ENCODE measurements around the gene DLG3. TPM values are rescaled to one million over a fixed set of nuclear protein-coding genes. Genes with fewer than 3 reads are reported as not detected.

DLG3 gene
- polyA plus RNA-seq, 1 donor from 2014 or later, result 66.5 TPM

DNA sequence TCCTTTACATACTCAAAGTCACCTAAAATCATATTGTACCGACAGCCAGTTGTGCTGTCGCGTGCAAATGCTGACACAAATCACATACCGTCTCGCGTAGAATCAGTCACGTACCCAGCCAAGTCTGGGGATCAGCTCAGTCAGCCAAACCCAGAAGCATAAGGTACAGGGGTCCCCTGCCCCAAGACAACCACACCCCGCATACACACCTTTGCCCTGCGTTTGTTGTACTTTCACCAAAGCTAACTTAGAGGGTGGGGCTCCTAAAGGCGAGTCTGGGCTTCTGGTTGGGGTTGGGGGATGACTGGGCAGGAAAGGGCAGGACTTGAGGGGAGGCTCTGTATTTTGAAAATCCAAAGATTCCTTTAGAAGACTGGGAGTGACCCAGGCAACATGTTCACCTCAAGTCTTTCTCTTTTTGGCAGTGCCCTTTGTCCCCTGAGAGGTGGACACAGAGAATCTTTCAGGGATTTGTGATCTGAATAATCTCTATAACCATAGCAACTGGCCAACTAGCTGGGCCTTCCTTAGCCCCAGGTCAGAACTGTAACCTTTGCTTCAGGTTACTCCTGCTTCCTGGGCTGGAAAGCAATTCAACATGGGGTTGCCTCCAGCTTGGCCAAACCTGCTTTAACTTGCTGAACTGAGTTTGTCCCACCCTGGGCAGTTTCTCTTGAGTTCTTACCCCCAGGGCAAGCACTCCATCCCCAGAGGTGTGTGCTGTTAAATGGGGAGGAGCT lies 20.5 kb upstream of the DLG3 start:
- TF ChIP-seq EP300 (conservative IDR thresholded peaks at IDR 0.05; ENCODE audit: poor library complexity, severe bottlenecking) (no peak), CTCF (IDR thresholded peaks at IDR 0.05; ENCODE audit: poor library complexity, severe bottlenecking) (no peak), POLR2AphosphoS5 (IDR thresholded peaks at IDR 0.05) (no peak), MXI1 (conservative IDR thresholded peaks at IDR 0.05; ENCODE audit: poor library complexity, severe bottlenecking) (no peak), EZH2 (IDR thresholded peaks at IDR 0.05; ENCODE audit: borderline replicate concordance, insufficient read depth, low read length, poor library complexity, severe bottlenecking) (no peak), TAF1 (IDR thresholded peaks at IDR 0.05; ENCODE audit: low read depth) (no peak), SMC3 (conservative IDR thresholded peaks at IDR 0.05; ENCODE audit: poor library complexity) (no peak), RAD21 (conservative IDR thresholded peaks at IDR 0.05) (no peak)
- TF ChIP-seq, protein P1, sequence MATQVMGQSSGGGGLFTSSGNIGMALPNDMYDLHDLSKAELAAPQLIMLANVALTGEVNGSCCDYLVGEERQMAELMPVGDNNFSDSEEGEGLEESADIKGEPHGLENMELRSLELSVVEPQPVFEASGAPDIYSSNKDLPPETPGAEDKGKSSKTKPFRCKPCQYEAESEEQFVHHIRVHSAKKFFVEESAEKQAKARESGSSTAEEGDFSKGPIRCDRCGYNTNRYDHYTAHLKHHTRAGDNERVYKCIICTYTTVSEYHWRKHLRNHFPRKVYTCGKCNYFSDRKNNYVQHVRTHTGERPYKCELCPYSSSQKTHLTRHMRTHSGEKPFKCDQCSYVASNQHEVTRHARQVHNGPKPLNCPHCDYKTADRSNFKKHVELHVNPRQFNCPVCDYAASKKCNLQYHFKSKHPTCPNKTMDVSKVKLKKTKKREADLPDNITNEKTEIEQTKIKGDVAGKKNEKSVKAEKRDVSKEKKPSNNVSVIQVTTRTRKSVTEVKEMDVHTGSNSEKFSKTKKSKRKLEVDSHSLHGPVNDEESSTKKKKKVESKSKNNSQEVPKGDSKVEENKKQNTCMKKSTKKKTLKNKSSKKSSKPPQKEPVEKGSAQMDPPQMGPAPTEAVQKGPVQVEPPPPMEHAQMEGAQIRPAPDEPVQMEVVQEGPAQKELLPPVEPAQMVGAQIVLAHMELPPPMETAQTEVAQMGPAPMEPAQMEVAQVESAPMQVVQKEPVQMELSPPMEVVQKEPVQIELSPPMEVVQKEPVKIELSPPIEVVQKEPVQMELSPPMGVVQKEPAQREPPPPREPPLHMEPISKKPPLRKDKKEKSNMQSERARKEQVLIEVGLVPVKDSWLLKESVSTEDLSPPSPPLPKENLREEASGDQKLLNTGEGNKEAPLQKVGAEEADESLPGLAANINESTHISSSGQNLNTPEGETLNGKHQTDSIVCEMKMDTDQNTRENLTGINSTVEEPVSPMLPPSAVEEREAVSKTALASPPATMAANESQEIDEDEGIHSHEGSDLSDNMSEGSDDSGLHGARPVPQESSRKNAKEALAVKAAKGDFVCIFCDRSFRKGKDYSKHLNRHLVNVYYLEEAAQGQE (IDR thresholded peaks at IDR 0.05; ENCODE audit: borderline replicate concordance), result no peak
- Histone ChIP-seq H3K27ac (ENCODE audit: low read length) (no peak overlapping the region), H3K36me3 (ENCODE audit: insufficient read depth, low read length) (no peaks in the 10 kb centered on the region), H2AFZ (ENCODE audit: low read depth, low read length) (no peak overlapping the region), H3K9me3 (ENCODE audit: low read length) (no peaks in the 10 kb centered on the region), H3F3A (ENCODE audit: insufficient read depth, low read length, poor library complexity, severe bottlenecking) (no peaks in the 10 kb centered on the region), H3K9ac (ENCODE audit: low read length) (no peak overlapping the region), H4K20me1 (ENCODE audit: insufficient read depth) (no peaks in the 10 kb centered on the region), H3K9me2 (ENCODE audit: insufficient read depth, low read length) (no peaks in the 10 kb centered on the region), H3K4me2 (ENCODE audit: low read length) (no peak overlapping the region), H3K4me3 (ENCODE audit: low read length) (no peak overlapping the region), H3K27me3 (ENCODE audit: insufficient read depth, low read depth, low read length) (no peaks in the 10 kb centered on the region), H3K79me2 (replicated peaks; ENCODE audit: insufficient read depth, low read length) (no peaks in the 10 kb centered on the region)

DNA sequence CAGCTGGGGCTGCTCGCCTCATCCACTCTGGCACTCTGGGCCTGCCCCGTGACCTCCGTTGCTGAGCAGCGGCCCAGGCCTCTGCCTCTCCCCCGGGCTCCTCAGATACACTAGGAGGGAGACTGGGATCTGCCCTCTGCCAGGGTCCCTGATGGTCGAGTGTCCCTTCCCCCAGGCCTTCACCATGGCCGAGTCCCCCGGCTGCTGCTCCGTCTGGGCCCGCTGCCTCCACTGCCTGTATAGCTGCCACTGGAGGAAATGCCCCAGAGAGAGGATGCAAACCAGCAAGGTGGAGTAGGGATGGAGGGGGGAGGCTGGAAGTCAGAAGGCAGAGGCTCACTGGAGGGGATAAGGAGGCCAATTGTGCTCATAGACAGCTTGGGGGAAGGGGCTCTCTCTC lies 19.8 kb upstream of the DLG3 start:
- Histone ChIP-seq H3K27ac (ENCODE audit: low read length) (no peak overlapping the region), H3K9ac (ENCODE audit: low read length) (no peak overlapping the region), H3K4me2 (ENCODE audit: low read length) (no peak overlapping the region), H3K36me3 (ENCODE audit: insufficient read depth, low read length) (no peaks in the 10 kb centered on the region), H3K9me3 (ENCODE audit: low read length) (no peaks in the 10 kb centered on the region), H3K9me2 (ENCODE audit: insufficient read depth, low read length) (no peaks in the 10 kb centered on the region), H2AFZ (ENCODE audit: low read depth, low read length) (no peak overlapping the region), H3K27me3 (ENCODE audit: insufficient read depth, low read depth, low read length) (no peaks in the 10 kb centered on the region), H3F3A (ENCODE audit: insufficient read depth, low read length, poor library complexity, severe bottlenecking) (no peaks in the 10 kb centered on the region), H3K4me3 (ENCODE audit: low read length) (no peak overlapping the region), H3K79me2 (replicated peaks; ENCODE audit: insufficient read depth, low read length) (no peaks in the 10 kb centered on the region), H4K20me1 (ENCODE audit: insufficient read depth) (no peaks in the 10 kb centered on the region)
- TF ChIP-seq EP300 (conservative IDR thresholded peaks at IDR 0.05; ENCODE audit: poor library complexity, severe bottlenecking), result no peak
- no peak for TF ChIP-seq SMC3 (conservative IDR thresholded peaks at IDR 0.05; ENCODE audit: poor library complexity)
- no peak for TF ChIP-seq MXI1 (conservative IDR thresholded peaks at IDR 0.05; ENCODE audit: poor library complexity, severe bottlenecking)
- TF ChIP-seq RAD21 (conservative IDR thresholded peaks at IDR 0.05), result no peak
- no peak for TF ChIP-seq TAF1 (IDR thresholded peaks at IDR 0.05; ENCODE audit: low read depth)
- TF ChIP-seq CTCF (IDR thresholded peaks at IDR 0.05; ENCODE audit: poor library complexity, severe bottlenecking), result no peak
- TF ChIP-seq EZH2 (IDR thresholded peaks at IDR 0.05; ENCODE audit: borderline replicate concordance, insufficient read depth, low read length, poor library complexity, severe bottlenecking), result no peak
- TF ChIP-seq, protein P1 (IDR thresholded peaks at IDR 0.05; ENCODE audit: borderline replicate concordance), result no peak
- TF ChIP-seq POLR2AphosphoS5 (IDR thresholded peaks at IDR 0.05), result no peak

Data from neural cell (in vitro differentiated cells).